Smooth muscle cell (in vitro differentiated cells): ENCODE measurements around the gene DHX34. TPM values are rescaled to one million over a fixed set of nuclear protein-coding genes. Genes with fewer than 3 reads are reported as not detected.

ENCODE experiments used
- DNase-seq: peaks from one replicate; lab custom pipeline; 2025; ENCODE audit not compliant: unreplicated experiment; lab: John Stamatoyannopoulos, UW
- H2AFZ ChIP-seq: fragments of 200-600 bp; sonication (generic); 2 replicates; pipeline ENCODE4 v1.6.0; 2016; ENCODE audit warnings: antibody characterized with exemption, low read depth, mild to moderate bottlenecking
- H3F3A ChIP-seq: fragments of 200-600 bp; sonication (generic); 2 replicates; pipeline ENCODE4 v1.6.0; 2017; ENCODE audit warnings: antibody characterized with exemption, low read depth
- H3K27ac ChIP-seq: fragments of 200-600 bp; sonication (generic); 2 replicates; pipeline ENCODE4 v1.5.1; 2016; ENCODE audit warnings: low read depth, mild to moderate bottlenecking
- H3K27me3 ChIP-seq: fragments of 200-600 bp; sonication (generic); 2 replicates; pipeline ENCODE4 v1.6.1; 2016; ENCODE audit warnings: low read depth, mild to moderate bottlenecking
- H3K36me3 ChIP-seq: fragments of 200-600 bp; sonication (generic); 2 replicates; pipeline ENCODE4 v1.5.1; 2016; ENCODE audit warnings: low read depth
- H3K4me1 ChIP-seq: fragments of 200-600 bp; sonication (generic); 2 replicates; pipeline ENCODE4 v1.5.1; 2016; ENCODE audit warnings: low read depth
- H3K4me2 ChIP-seq: fragments of 200-600 bp; sonication (generic); 2 replicates; pipeline ENCODE4 v1.6.0; 2016; ENCODE audit warnings: mild to moderate bottlenecking
- H3K4me3 ChIP-seq: fragments of 200-600 bp; sonication (generic); 2 replicates; pipeline ENCODE4 v1.5.1; 2016; ENCODE audit warnings: mild to moderate bottlenecking
- H3K79me2 ChIP-seq: fragments of 200-600 bp; sonication (generic); 2 replicates; pipeline ENCODE4 v1.6.0; 2016; ENCODE audit warnings: low read depth, mild to moderate bottlenecking
- H3K9ac ChIP-seq: fragments of 200-600 bp; sonication (generic); 2 replicates; pipeline ENCODE4 v1.6.0; 2016; ENCODE audit warnings: low read depth
- H3K9me3 ChIP-seq: fragments of 200-600 bp; sonication (generic); replicated peaks from 2 replicates; pipeline ENCODE4 v1.5.1; 2016; ENCODE audit warnings: low read depth
- H4K20me1 ChIP-seq: fragments of 200-600 bp; sonication (generic); 2 replicates; pipeline ENCODE4 v1.6.0; 2016; ENCODE audit warnings: low read depth
- WGBS: methylation state at CpG from one replicate; pipeline ENCODE4 v1.1.7; 2016; ENCODE audit warnings: low lambda C conversion rate; 5-methylcytosine and 5-hydroxymethylcytosine counted together
- polyA plus RNA-seq: library from polyadenylated mRNA; unstranded; fragments of >200 nt; fragmentation: Nextera tagmentation; extraction: Ambion mirVana; gene quantifications from 2 replicates; pipeline ENCODE4 v1.2.1, GENCODE V29; 2016
- total RNA-seq: library from RNA; depleted of rRNA; stranded (reverse); fragments of >200 nt; gene quantifications from 2 replicates; pipeline ENCODE4 v1.2.3, GENCODE V29; 2014
- TF ChIP-seq, protein P1 (sequence below): fragments of 200-600 bp; sonication (generic); IDR thresholded peaks from 2 replicates; pipeline ENCODE4 v1.5.1; 2017; ENCODE audit warnings: borderline replicate concordance, mild to moderate bottlenecking, antibody characterized with exemption; ENCODE audit not compliant: insufficient read depth, poor library complexity, severe bottlenecking

DHX34 gene
- total and polyA plus RNA-seq, 2 experiments from 2014 or later: 7.1 to 9.8 TPM

DNA sequence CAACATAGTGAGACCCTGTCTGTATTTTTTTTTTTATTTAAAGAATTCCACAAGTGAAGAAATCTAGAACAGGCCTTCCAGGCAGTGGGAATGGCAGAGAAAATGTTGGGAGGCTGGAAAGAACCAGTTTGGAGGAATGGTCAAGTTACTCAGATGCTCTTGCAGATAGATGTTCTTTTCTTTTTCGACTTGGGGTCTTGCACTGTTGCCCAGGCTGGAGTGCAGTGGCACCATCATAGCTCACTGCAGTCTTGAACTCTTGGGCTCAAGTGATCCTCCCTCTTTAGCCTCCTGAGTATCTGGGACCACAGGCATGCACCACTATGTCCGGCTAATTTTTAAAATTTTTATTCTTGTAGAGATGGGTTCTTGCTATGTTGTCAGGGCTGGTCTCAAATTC, 38.8 kb upstream of the DHX34 start:
- no peak overlapping the region for H3K4me3 ChIP-seq
- WGBS: 96% methylated on average over 2 of the region's 2 CpGs
- H3K36me3 ChIP-seq: no peaks in the 10 kb centered on the region

GRCh38 chr19:47310819-47311218, 38.3 kb upstream of the DHX34 start:
- TF ChIP-seq, protein P1, sequence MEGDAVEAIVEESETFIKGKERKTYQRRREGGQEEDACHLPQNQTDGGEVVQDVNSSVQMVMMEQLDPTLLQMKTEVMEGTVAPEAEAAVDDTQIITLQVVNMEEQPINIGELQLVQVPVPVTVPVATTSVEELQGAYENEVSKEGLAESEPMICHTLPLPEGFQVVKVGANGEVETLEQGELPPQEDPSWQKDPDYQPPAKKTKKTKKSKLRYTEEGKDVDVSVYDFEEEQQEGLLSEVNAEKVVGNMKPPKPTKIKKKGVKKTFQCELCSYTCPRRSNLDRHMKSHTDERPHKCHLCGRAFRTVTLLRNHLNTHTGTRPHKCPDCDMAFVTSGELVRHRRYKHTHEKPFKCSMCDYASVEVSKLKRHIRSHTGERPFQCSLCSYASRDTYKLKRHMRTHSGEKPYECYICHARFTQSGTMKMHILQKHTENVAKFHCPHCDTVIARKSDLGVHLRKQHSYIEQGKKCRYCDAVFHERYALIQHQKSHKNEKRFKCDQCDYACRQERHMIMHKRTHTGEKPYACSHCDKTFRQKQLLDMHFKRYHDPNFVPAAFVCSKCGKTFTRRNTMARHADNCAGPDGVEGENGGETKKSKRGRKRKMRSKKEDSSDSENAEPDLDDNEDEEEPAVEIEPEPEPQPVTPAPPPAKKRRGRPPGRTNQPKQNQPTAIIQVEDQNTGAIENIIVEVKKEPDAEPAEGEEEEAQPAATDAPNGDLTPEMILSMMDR: no peak
- DNase-seq: no peak
- H3K9me3 ChIP-seq: no peaks in the 10 kb centered on the region

More for the DNA sequence above, 38.8 kb upstream of the DHX34 start:
- no peak overlapping the region for H3K27ac ChIP-seq
- H3K4me1 ChIP-seq: no peaks in the 10 kb centered on the region
- no peak overlapping the region for H2AFZ ChIP-seq
- H3K79me2 ChIP-seq: no peaks in the 10 kb centered on the region
- TF ChIP-seq, protein P1: no peak
- H3F3A ChIP-seq: no peaks in the 10 kb centered on the region
- H4K20me1 ChIP-seq: no peaks in the 10 kb centered on the region
- H3K4me2 ChIP-seq: no peak overlapping the region
- no peaks in the 10 kb centered on the region for H3K27me3 ChIP-seq
- H3K9me3 ChIP-seq: no peaks in the 10 kb centered on the region
- H3K9ac ChIP-seq: no peak overlapping the region
- DNase-seq: no peak

DNA sequence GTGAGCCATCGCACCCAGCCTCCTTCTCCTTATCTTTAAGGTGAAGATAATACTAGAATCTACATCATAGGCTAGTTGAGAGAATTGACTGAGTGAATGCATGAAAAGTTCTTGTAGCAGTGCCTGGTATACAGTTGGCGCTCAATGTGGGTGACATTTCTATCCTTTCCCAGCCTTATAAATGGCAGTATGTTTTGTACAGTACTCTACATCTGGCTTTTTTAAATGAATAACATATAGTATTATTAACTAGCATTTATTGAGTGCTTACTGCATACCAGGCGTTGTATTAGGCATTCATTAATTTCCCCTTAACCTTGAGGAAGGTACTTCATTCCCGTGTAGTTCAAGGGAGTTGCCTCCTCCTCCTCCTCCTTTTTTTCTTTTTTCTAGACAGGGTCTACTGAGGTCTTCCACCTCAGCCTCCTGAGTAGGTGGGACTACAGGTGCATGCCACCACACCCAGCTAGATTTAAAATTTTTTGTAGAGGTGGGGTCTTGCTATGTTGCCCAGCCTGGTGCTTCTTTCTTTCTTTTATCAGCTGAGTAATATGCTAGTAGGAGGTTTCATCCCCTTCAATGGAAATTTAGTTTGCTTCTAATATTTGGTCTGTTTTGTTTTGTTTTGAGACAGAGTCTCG, 36.6 kb upstream of the DHX34 start:
- Histone ChIP-seq H3K9me3 (no peaks in the 10 kb centered on the region), H3K36me3 (no peaks in the 10 kb centered on the region), H3K4me2 (no peak overlapping the region), H3K4me1 (no peaks in the 10 kb centered on the region), H3F3A (peaks cover 5% of the 10 kb centered on the region), H3K27me3 (no peaks in the 10 kb centered on the region), H2AFZ (no peak overlapping the region), H4K20me1 (no peaks in the 10 kb centered on the region), H3K79me2 (no peaks in the 10 kb centered on the region), H3K9ac (no peak overlapping the region), H3K4me3 (no peak overlapping the region), H3K27ac (no peak overlapping the region)
- DNase-seq: no peak
- 95% methylated on average over 5 of the region's 5 CpGs for WGBS
- TF ChIP-seq, protein P1: no peak

More at GRCh38 chr19:47310819-47311218, 38.3 kb upstream of the DHX34 start:
- Histone ChIP-seq H3K4me2 (no peak overlapping the region), H3K4me1 (no peaks in the 10 kb centered on the region), H2AFZ (no peak overlapping the region), H3K4me3 (no peak overlapping the region), H3K27me3 (no peaks in the 10 kb centered on the region), H4K20me1 (no peaks in the 10 kb centered on the region), H3K36me3 (no peaks in the 10 kb centered on the region), H3K9ac (no peak overlapping the region), H3K79me2 (no peaks in the 10 kb centered on the region), H3K27ac (no peak overlapping the region), H3F3A (peaks cover 5% of the 10 kb centered on the region)
- 88% methylated on average over 5 of the region's 5 CpGs for WGBS

DNA sequence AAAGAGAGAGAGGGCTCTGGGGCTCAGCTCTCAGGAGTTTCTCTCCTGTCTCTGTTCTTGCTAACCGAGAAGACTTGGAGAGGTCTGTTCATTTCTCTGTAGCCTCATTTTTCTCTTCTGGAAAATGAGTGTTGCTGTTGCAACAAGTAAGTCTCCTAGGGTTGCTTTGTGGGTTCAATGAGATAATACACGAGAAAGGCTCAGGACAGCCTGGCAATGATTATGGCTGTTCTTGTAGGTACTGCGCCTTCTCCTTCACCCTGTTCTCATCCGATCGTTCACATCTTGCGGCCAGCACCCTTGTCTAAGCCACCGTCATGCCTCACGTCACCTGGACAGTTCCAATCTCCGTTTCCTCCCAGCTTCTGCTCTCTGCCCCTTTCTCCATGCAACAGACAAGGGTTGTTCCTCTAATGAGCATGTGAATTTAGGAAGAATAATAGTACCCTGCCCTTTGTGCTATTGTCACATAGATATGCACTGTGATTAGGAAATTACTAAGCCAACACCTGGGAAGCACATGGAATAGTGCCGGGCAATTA, 35.3 kb upstream of the DHX34 start:
- Histone ChIP-seq H3K4me1 (no peaks in the 10 kb centered on the region), H3K36me3 (no peaks in the 10 kb centered on the region), H3F3A (peaks cover 5% of the 10 kb centered on the region), H3K4me3 (no peak overlapping the region), H3K27me3 (no peaks in the 10 kb centered on the region), H4K20me1 (no peaks in the 10 kb centered on the region), H3K9ac (no peak overlapping the region), H2AFZ (no peak overlapping the region), H3K9me3 (no peaks in the 10 kb centered on the region), H3K27ac (no peak overlapping the region), H3K79me2 (no peaks in the 10 kb centered on the region), H3K4me2 (no peak overlapping the region)
- 90% methylated on average over 10 of the region's 10 CpGs for WGBS
- no peak for DNase-seq
- TF ChIP-seq, protein P1: no peak
